Measurements from ENCODE around the gene LRRC51. TPM values are rescaled to one million over a fixed set of nuclear protein-coding genes. Genes with fewer than 3 reads are reported as not detected.

The LRRC51 gene
- total and polyA plus RNA-seq, 2 of the 8 experiments (the other 6 are each of a cell fraction or from before 2014, with no cell fraction given) = 7.7 to 7.9 TPM

- H2AK5ac ChIP-seq (ENCODE audit: low read depth, low read length) = no peak overlapping the region
- FAIRE-seq (no peak), DNase-seq (ENCODE audit: low read depth in 1 of 2, low spot score in 2 of 2) (no peak)
- H3K36me3 ChIP-seq (ENCODE audit: control insufficient read depth in 2 of 4, insufficient read depth in 4 of 4, low read length in 3 of 4) = peaks cover 0 to 4% (median 0%) of the 10 kb centered on the region in 4 experiments; a peak in 2 of 8 replicates
- no peaks in the 10 kb centered on the region for H3K79me1 ChIP-seq (ENCODE audit: low read depth, low read length)
- H4K91ac ChIP-seq (replicated peaks; ENCODE audit: insufficient read length, low read length) = no peak overlapping the region
- H3K27ac ChIP-seq (ENCODE audit: low read depth, low read length) = no peak overlapping the region
- H3K4ac ChIP-seq (replicated peaks; ENCODE audit: insufficient read length, low read depth, low read length) = no peak overlapping the region
- H3K4me1 ChIP-seq (replicated peaks in 1 of 4; ENCODE audit: control insufficient read depth in 3 of 4, insufficient read depth in 4 of 4, low read length in 3 of 4) = peaks cover 0 to 2% (median 0%) of the 10 kb centered on the region in 4 experiments; a peak in 3 of 7 replicates
- no peak overlapping the region for H3K9ac ChIP-seq (replicated peaks in 1 of 4; ENCODE audit: extremely low read depth in 1 of 4, low read depth in 3 of 4, low read length in 3 of 4)
- H3K18ac ChIP-seq (ENCODE audit: extremely low read depth, low read length) = no peak overlapping the region
- no peak overlapping the region for H3K4me2 ChIP-seq (ENCODE audit: insufficient read depth in 1 of 2, low read depth in 2 of 2, low read length in 2 of 2)
- no peak overlapping the region for H3K14ac ChIP-seq (ENCODE audit: insufficient read length)
- no peak overlapping the region for H2BK15ac ChIP-seq (ENCODE audit: low read length)
- no peak overlapping the region for H2BK120ac ChIP-seq (replicated peaks; ENCODE audit: low read depth, low read length)
- TF ChIP-seq CBX8 (IDR thresholded peaks at IDR 0.05; ENCODE audit: borderline replicate concordance, low read depth, low read length) (no peak), SP4 (IDR thresholded peaks at IDR 0.05; ENCODE audit: low read length) (no peak), EZH2 (IDR thresholded peaks at IDR 0.05; ENCODE audit: low read depth, low read length, severe bottlenecking) (no peak), NANOG (IDR thresholded peaks at IDR 0.05; ENCODE audit: insufficient read depth, low read depth, low read length, poor library complexity, severe bottlenecking) (no peak), CTBP2 (IDR thresholded peaks at IDR 0.05; ENCODE audit: borderline replicate concordance, insufficient read depth, insufficient read length, low read length) (no peak), ASH2L (IDR thresholded peaks at IDR 0.05; ENCODE audit: low read length) (no peak), JUND (IDR thresholded peaks at IDR 0.05; ENCODE audit: low read length) (no peak), EP300 (IDR thresholded peaks at IDR 0.05; ENCODE audit: borderline replicate concordance in 1 of 2, low read depth in 2 of 2, low read length in 2 of 2) (no peak), NRF1 (IDR thresholded peaks at IDR 0.05; ENCODE audit: low read depth, low read length) (no peak), TAF7 (optimal IDR thresholded peaks at IDR 0.05; ENCODE audit: borderline replicate concordance, low read depth, low read length) (no peak), YY1 (IDR thresholded peaks at IDR 0.05; ENCODE audit: low read depth, low read length) (no peak)
- TF ChIP-seq, protein P1, sequence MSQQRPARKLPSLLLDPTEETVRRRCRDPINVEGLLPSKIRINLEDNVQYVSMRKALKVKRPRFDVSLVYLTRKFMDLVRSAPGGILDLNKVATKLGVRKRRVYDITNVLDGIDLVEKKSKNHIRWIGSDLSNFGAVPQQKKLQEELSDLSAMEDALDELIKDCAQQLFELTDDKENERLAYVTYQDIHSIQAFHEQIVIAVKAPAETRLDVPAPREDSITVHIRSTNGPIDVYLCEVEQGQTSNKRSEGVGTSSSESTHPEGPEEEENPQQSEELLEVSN (IDR thresholded peaks at IDR 0.05) = no peak
- H3K27me3 ChIP-seq (replicated peaks in 1 of 4; ENCODE audit: control insufficient read depth in 3 of 4, extremely low read depth in 1 of 4, insufficient read depth in 3 of 4, low read length in 3 of 4) = no peaks in the 10 kb centered on the region
- H2BK20ac ChIP-seq (ENCODE audit: low read length) = no peak overlapping the region
- H2BK5ac ChIP-seq (ENCODE audit: low read depth, low read length) = no peak overlapping the region
- no peak overlapping the region for H4K8ac ChIP-seq (ENCODE audit: extremely low read depth, insufficient read depth, low read length)
- H3K23ac ChIP-seq (ENCODE audit: insufficient read length) = no peak overlapping the region
- H4K20me1 ChIP-seq (replicated peaks in 1 of 2; ENCODE audit: control insufficient read depth in 1 of 2, insufficient read depth in 2 of 2, low read length in 2 of 2) = peaks cover 2 to 4% of the 10 kb centered on the region in 2 experiments
- no peaks in the 10 kb centered on the region for H3K9me3 ChIP-seq (ENCODE audit: insufficient read depth in 2 of 2, low read depth in 1 of 2, low read length in 1 of 2)
- H2BK12ac ChIP-seq (ENCODE audit: low read depth, low read length) = no peak overlapping the region
- H3K4me3 ChIP-seq (ENCODE audit: extremely low read depth in 1 of 4, insufficient read depth in 2 of 4, low read depth in 3 of 4, low read length in 4 of 4) = no peak overlapping the region
- H4K5ac ChIP-seq (ENCODE audit: insufficient read length, low read depth, low read length) = no peak overlapping the region
- no peak overlapping the region for H3K56ac ChIP-seq (replicated peaks; ENCODE audit: insufficient read length, low read depth, low read length)
- peaks cover 6 to 16% of the 10 kb centered on the region in 2 experiments; a peak in 3 of 4 replicates for H3K79me2 ChIP-seq (ENCODE audit: control insufficient read depth in 1 of 2, insufficient read depth in 2 of 2, low read length in 2 of 2)
- ChIA-PET POLR2A (ENCODE audit: partially characterized antibody) (interaction anchor here (6.7 to 8.4 kb wide), 2 partner anchors 13 to 44 kb away, joined by 33 to 144 read pairs; partner anchors contain the start of gene LAMTOR1), CTCF (ENCODE audit: partially characterized antibody) (interaction anchor here (3.9 kb wide), 1 partner anchor 58 kb away, joined by 44 read pairs; no protein-coding TSS in a partner anchor)
- H2AFZ ChIP-seq (ENCODE audit: low read length) = no peak overlapping the region
- 81% methylated on average over 2 of the region's 2 CpGs; no CpG with 5 or more reads in 1 of the 2 experiments for WGBS, 2 experiments (ENCODE audit: extremely low coverage in 1 of 2, insufficient coverage in 1 of 2, insufficient read length in 1 of 2, insufficient replicate concordance in 2 of 2, low coverage in 1 of 2, low lambda C conversion rate in 2 of 2, missing lambda C conversion rate in 1 of 2)
- H3K23me2 ChIP-seq (ENCODE audit: low read depth, low read length) = peaks cover 4% of the 10 kb centered on the region; the same call in 1 of the 2 replicates
Measured at GRCh38 chr11:72083414-72083813, 2.8 kb downstream of the LRRC51 start.
